Liver (tissue), 3 donors: ENCODE measurements around the gene FOCAD.

Experiments used
- CTCF ChIP-seq: fragments of 150-350 bp; IDR thresholded peaks from 2 replicates; pipeline ENCODE4 v1.5.1; 2017; ENCODE audit warnings: improper control_type of control experiment, low read depth, low read length; ENCODE audit not compliant: missing input control
- EGR1 ChIP-seq, 2 donors: IDR thresholded peaks; 2 replicates each; pipeline ENCODE4 v1.6.1; 2016 to 2018; ENCODE audit warnings: antibody characterized with exemption in 2 of 2, low read depth in 2 of 2
- FOXA1 ChIP-seq: IDR thresholded peaks from 2 replicates; pipeline ENCODE4 v1.6.1; 2016; ENCODE audit warnings: antibody characterized with exemption
- FOXA2 ChIP-seq: IDR thresholded peaks from 2 replicates; pipeline ENCODE4 v1.6.1; 2016; ENCODE audit warnings: antibody characterized with exemption
- GABPA ChIP-seq, 2 donors: IDR thresholded peaks in 1 of 2; conservative IDR thresholded peaks in 1 of 2; 2 replicates each; pipeline ENCODE4 v1.6.1; 2016; ENCODE audit warnings: antibody characterized with exemption in 2 of 2, mild to moderate bottlenecking in 1 of 2, moderate library complexity in 1 of 2
- HNF4A ChIP-seq, 2 donors: conservative IDR thresholded peaks; 2 replicates each; pipeline ENCODE4 v1.6.1; 2016; ENCODE audit warnings: antibody characterized with exemption in 2 of 2, mild to moderate bottlenecking in 2 of 2
- JUND ChIP-seq, 2 donors: IDR thresholded peaks; 2 replicates each; pipeline ENCODE4 v1.6.1; 2016; ENCODE audit warnings: antibody characterized with exemption in 2 of 2
- RAD21 ChIP-seq, 2 donors: IDR thresholded peaks; 2 replicates each; pipeline ENCODE4 v1.6.1; 2016; ENCODE audit warnings: antibody characterized with exemption in 2 of 2, mild to moderate bottlenecking in 2 of 2
- TAF1 ChIP-seq: conservative IDR thresholded peaks from 2 replicates; pipeline ENCODE4 v1.6.1; 2016; ENCODE audit warnings: antibody characterized with exemption, mild to moderate bottlenecking
- YY1 ChIP-seq: IDR thresholded peaks from 2 replicates; pipeline ENCODE4 v1.6.1; 2016; ENCODE audit warnings: antibody characterized with exemption, mild to moderate bottlenecking
- TF ChIP-seq, protein P1 (sequence below): IDR thresholded peaks from 2 replicates; pipeline ENCODE4 v1.6.1; 2016; ENCODE audit warnings: antibody characterized with exemption
- TF ChIP-seq, protein P2 (sequence below): IDR thresholded peaks from 2 replicates; pipeline ENCODE4 v1.6.1; 2016; ENCODE audit warnings: antibody characterized with exemption
- TF ChIP-seq, protein P3 (sequence below): IDR thresholded peaks from 2 replicates; pipeline ENCODE4 v1.6.1; 2016; ENCODE audit warnings: antibody characterized with exemption
- TF ChIP-seq, protein P4 (sequence below): IDR thresholded peaks from 2 replicates; pipeline ENCODE4 v1.6.1; 2016; ENCODE audit warnings: antibody characterized with exemption, mild to moderate bottlenecking
- donor health status: healthy.
- donor health status: healthy.

GRCh38 chr9:20649381-20649780 lies 34.7 kb upstream of the FOCAD start:
- TF ChIP-seq, protein P1, sequence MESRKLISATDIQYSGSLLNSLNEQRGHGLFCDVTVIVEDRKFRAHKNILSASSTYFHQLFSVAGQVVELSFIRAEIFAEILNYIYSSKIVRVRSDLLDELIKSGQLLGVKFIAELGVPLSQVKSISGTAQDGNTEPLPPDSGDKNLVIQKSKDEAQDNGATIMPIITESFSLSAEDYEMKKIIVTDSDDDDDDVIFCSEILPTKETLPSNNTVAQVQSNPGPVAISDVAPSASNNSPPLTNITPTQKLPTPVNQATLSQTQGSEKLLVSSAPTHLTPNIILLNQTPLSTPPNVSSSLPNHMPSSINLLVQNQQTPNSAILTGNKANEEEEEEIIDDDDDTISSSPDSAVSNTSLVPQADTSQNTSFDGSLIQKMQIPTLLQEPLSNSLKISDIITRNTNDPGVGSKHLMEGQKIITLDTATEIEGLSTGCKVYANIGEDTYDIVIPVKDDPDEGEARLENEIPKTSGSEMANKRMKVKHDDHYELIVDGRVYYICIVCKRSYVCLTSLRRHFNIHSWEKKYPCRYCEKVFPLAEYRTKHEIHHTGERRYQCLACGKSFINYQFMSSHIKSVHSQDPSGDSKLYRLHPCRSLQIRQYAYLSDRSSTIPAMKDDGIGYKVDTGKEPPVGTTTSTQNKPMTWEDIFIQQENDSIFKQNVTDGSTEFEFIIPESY: no peak
- no peak for TF ChIP-seq CTCF
- no peak for TF ChIP-seq TAF1
- TF ChIP-seq, protein P2, sequence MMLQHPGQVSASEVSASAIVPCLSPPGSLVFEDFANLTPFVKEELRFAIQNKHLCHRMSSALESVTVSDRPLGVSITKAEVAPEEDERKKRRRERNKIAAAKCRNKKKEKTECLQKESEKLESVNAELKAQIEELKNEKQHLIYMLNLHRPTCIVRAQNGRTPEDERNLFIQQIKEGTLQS: no peak
- no peak for TF ChIP-seq RAD21 (IDR thresholded peaks at IDR 0.05)
- TF ChIP-seq YY1: no peak
- no peak for TF ChIP-seq EGR1 (IDR thresholded peaks at IDR 0.05; ENCODE audit: low read depth in 2 of 2)
- no peak for TF ChIP-seq FOXA1
- TF ChIP-seq HNF4A (conservative IDR thresholded peaks at IDR 0.05): no peak
- TF ChIP-seq, protein P3, sequence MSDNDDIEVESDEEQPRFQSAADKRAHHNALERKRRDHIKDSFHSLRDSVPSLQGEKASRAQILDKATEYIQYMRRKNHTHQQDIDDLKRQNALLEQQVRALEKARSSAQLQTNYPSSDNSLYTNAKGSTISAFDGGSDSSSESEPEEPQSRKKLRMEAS: no peak
- TF ChIP-seq, protein P4, sequence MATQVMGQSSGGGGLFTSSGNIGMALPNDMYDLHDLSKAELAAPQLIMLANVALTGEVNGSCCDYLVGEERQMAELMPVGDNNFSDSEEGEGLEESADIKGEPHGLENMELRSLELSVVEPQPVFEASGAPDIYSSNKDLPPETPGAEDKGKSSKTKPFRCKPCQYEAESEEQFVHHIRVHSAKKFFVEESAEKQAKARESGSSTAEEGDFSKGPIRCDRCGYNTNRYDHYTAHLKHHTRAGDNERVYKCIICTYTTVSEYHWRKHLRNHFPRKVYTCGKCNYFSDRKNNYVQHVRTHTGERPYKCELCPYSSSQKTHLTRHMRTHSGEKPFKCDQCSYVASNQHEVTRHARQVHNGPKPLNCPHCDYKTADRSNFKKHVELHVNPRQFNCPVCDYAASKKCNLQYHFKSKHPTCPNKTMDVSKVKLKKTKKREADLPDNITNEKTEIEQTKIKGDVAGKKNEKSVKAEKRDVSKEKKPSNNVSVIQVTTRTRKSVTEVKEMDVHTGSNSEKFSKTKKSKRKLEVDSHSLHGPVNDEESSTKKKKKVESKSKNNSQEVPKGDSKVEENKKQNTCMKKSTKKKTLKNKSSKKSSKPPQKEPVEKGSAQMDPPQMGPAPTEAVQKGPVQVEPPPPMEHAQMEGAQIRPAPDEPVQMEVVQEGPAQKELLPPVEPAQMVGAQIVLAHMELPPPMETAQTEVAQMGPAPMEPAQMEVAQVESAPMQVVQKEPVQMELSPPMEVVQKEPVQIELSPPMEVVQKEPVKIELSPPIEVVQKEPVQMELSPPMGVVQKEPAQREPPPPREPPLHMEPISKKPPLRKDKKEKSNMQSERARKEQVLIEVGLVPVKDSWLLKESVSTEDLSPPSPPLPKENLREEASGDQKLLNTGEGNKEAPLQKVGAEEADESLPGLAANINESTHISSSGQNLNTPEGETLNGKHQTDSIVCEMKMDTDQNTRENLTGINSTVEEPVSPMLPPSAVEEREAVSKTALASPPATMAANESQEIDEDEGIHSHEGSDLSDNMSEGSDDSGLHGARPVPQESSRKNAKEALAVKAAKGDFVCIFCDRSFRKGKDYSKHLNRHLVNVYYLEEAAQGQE: no peak
- TF ChIP-seq GABPA (IDR thresholded peaks at IDR 0.05 in 1 of 2, conservative IDR thresholded peaks at IDR 0.05 in 1 of 2): no peak
- no peak for TF ChIP-seq FOXA2
- no peak for TF ChIP-seq JUND (IDR thresholded peaks at IDR 0.05)
